ENCODE data around the gene POLE.

POLE gene

DNA sequence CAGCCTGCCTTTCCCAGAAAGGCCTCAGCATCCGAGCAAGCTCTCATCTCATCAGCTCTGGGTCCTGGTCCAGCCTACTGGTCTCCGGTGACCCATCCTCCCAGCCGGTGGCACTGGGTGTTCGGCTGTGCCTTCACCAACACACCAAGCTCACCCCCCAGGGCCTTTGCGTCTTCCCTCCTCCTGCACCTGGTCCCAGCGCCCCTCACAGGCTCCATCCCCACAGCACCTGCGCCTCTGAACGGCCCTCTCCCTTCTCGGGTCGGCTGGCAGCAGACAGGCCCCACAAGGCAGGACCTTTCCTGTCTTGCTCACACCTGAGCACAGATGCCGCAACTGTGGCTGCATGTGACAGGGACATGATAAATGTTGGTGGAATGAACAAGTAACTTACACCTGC is 55.5 kb downstream of the POLE start:
- DNase-seq: no peak

DNA sequence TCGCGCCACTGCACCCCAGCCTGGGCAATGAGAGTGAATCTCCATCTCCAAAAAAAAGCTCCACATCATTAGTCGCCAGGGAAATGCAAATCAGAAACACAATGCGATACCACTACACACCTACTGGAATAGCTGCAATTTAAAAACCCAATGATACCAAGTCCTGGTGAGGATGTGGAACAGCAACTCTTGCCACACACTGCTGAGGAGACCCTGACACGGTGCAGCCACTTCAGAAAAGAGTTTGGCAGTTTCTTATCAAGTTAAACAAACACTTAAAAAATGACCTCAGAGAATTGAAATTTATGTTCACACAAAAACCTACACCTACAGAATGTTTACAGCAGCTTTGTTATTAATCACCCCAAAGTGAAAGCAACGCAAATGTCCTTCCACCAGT is 56.5 kb downstream of the POLE start:
- no peak for DNase-seq

DNA sequence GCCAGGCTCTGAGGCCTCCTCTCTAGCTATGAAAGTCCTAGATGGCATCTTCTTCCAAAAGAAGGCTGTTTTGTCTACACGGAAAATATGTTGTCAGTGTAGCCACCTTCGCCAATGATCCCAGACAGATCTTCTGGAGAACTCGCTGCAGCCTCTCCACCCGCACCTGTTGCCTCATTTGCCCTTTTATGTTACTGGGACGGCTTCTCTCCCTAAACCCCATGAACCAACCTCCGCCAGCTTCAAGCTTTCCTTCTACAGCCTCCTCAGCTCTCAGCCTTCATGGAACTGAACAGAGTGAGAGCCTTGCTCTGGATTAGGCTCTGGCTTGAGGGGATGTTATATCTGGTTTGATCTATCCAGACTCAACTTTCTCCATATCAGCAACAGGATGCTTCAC is 57.8 kb downstream of the POLE start:
- DNase-seq: no peak

DNA sequence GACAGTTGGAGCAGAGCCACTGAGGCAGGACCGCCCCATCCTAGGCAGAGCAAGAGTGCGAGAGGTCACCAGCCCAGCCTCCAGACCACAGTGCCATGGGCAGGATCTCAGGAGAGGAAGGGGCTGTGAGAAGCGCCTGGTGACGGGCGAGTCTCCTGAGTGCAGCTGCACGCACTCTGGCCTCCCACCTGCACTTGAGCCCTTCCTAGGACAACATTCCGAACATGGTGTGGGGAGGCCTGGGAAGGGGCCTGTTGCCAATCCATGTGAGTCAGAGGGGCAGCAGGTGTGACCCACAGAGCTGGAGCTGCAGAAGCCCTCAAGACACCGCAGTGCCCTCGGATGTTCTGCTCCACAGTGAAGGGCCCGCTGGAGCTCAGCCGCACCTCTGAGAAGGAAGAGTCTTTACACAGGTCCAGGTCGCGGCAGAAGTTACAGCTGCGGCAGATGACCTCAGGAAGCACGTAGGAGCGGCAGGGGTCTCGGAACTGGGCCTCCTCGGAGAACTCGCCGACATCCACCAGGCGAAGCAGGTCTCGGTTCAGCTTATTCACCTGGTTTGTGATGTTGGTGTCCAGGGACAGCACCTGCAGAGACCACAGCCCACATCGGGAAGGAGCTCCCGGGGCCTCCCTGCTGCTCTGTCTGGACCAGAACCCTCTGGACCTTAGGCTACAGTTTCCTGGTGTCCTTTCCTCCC is 61.3 kb downstream of the POLE start:
- no peak for DNase-seq

DNA sequence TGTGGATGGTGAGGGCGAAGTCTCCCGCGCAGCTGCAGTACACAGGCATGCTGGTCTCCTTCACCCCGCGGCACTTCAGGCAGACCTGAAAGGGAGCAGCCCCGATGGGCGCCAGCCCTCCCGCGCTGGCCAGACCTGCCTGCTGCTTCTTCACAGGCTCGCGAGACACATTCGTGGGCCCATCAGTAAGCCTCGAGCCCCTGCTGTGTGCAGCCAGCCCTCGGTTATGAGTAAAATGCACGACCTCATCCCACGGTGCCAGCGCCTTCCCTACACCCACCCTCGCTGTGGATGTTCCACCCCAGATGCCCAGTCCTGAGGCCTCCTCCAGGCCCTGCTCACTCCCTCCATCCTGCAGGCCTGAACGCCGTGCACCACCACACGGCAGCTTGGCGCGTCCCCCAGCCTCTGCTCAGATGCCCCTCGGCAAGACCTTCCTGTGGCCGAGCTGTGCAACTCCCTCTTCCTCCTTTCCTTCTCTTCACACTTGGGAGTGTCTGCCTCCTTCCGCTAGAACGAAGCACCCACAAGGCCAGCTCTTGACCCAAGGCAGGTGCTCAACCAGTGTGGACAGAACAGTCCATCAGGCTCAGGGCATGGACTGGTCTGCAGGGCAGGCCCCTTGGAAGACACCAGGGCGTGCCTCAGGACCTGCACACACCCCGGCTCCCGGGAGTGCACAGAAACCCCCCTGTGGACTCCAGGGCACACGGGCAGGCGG is 62.1 kb downstream of the POLE start:
- no peak for DNase-seq

DNA sequence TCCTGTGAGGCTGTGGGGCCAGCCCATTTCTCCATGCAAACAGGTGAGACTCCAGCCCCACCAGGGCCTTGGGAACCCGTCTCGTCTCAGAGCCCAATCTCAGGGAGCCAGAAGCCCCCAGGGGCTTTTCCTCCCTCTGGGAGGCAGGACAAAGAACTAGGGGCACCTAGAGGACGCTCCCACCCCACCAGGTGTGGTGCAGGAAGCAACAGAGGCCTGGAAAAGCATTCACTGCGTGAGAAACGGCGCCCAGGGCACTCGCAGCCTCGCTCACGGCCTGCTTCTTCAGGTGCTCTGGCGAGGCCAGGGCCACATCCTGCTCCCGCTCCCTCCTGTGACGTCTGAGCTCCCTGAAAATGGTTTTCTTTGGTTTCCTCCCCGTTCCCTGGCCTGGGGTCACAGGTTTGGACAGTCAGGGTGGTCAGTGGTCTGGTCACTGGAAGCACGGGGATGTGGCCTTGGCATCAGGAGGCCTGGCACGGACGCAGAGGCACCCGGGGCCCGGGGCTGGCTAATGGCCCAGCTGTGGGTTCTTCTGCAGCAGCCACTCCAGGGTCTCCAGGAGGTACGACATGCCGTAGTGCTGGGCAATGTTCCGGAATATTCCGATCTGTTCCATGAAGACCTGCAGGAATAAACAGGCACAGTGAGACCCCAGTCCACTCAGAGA is 62.8 kb downstream of the POLE start:
- no peak for DNase-seq

DNA sequence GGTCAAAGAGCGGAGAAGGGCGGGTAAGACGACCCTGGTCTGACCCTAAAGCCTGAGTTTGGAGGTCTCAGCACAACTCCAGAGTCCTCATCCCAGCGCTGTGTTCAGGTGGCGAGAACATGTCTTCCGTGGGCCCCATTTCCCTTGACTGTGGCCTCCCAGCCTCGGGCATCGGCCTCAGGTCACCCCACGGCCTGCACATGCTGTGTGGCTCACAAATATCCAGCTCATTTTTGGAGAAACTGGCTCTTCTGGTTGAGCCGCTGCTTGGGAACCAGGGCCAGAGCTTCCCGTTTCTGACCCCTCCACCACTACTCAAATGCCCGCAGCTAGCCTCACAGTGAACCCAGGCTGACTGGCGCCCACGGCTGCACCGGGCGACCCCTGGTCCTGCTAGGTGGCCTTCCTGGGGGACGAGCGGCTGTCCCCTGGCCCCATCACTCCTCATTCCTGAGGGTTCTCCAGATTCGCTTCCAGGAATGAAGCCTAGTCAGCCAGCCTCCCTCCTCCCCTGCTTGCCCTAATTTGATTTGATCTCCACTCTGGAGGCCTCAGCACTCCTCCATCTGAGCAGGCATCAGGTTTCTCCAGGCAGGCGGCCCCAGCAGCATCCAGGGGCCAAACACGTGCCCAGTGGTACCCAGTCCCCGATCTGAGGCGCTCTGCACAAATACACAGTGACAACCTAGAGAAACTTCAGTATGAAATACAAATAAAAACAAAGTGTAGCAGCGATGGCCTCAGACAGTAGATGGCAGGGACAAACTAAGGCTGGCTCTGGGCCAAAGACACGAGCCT is 63.9 kb downstream of the POLE start:
- no peak for DNase-seq

DNA sequence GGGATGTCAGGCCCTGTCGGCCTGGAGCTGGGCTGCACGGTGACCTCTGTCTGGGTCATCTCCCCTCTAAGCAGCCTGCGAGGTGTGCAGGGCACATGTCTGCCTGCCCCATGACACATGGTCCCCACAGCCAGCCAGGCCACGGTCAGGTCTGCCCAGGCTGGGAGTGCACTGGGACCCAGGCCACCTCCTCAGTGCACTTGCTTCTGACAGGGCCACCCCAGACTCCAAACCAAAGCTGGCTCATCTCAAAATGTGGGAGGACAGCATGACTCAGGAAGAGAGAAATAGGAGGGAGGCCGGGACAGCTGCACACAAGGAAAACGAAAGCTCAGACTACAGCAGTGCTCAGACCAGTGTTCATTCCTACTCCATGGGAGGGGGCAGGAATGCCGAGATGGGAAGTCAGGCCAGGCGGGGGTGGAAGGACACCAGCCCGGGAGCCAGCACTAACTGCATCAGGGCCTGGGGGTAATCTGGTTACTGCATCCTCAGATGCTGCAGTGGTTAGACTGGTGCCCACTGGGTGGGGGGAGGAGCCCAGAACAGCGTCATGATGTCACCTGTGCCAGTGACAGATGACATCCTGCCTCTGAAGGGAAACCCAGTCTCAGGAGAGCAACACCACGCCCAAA is 64.6 kb downstream of the POLE start:
- DNase-seq: peak in 2 of 51 donors; percentile 7 to 49

- no peak for DNase-seq
Measured at GRCh38 chr12:132621657-132622435, 65.3 kb downstream of the POLE start.

- no peak for DNase-seq
Measured at GRCh38 chr12:132620899-132621656, 66.1 kb downstream of the POLE start.

GRCh38 chr12:132620113-132620898 is 66.8 kb downstream of the POLE start:
- DNase-seq: no peak

DNA sequence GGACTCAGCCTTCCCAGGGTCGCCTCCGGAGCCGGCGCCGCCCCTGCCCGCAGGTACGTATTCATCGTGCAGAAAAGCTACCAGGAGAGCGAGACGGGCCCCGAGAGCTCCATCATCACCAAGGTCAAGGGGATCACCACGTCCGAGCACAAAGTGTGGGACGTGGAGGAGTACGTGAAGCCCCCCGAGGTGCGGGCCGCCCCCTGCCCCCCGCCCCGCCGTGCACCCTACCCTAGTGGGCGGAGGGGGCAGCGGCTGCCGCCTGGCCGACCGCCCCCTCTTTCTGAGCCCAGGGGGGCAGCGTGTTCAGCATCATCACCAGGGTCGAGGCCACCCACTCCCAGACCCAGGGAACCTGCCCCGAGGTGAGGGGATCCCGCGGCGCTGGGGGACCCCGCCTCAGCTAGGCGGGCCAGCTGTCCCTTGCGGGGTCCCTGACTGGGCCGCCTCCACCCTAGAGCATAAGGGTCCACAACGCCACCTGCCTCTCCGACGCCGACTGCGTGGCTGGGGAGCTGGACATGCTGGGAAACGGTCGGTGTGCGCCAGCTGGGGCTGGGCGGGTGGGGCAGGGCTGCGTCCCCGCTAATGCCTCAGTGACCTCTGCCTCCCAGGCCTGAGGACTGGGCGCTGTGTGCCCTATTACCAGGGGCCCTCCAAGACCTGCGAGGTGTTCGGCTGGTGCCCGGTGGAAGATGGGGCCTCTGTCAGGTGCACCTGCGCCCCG is 67.6 kb downstream of the POLE start:
- no peak for DNase-seq

DNA sequence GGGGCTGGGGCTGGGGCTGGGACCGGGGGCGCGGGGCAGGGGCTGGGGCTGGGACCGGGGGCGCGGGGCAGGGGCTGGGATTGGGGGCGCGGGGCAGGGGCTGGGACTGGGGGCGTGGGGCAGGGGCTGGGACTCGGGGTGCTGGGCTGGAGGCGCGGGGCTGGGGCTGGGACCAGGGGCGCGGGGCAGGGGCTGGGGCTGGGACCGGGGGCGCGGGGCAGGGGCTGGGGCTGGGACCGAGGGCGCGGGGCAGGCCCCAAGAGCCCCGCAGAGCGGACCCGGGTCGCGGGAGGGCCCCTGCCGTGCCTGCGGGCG is 68.1 kb downstream of the POLE start:
- no peak for DNase-seq

DNA sequence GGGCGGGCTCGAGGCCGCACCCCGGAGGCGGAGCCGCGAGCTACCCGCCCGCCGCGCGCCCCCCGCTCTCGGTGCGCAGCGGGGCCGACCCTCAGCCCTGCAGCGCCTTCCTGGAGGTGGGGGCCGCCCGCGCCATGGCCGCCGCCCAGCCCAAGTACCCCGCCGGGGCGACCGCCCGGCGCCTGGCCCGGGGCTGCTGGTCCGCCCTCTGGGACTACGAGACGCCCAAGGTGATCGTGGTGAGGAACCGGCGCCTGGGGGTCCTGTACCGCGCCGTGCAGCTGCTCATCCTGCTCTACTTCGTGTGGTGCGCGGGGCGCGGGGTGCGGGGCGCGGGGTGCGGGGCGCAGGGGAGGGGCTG is 68.5 kb downstream of the POLE start, which contains the start of gene P2RX2:
TSS of gene P2RX2 (plus strand) at position 94 of the 361 bp plus-strand sequence. CDS start at position 135, 41 bp downstream.
- DNase-seq: no peak

GRCh38 chr12:132617822-132618682 is 69.1 kb downstream of the POLE start:
- no peak for DNase-seq

DNA sequence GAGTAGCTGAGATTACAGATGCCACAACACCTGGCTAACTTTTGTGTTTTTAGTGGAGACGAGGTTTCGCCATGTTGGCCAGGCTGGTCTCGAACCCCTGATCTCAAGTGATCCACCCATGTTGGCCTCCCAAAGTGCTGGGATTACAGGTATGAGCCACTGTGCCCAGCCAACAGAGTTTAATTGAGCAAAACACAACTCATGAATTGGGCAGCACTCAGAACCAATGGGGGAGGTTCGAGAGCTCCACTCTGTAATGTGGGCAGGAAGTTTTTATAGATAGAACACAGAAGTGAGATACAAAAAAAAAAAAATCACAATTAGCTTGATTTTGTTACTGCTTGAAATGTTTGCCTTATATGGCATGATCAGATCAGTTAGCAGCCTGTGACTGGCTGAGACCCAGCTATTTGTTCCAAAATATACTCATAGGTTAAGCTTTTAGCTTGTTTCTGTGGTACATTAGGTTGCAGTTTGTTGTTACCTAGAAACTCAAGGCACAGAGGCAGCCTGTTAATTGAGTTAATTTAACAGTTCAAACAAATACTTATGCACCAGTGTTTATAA is 69.9 kb downstream of the POLE start:
- no peak for DNase-seq

DNA sequence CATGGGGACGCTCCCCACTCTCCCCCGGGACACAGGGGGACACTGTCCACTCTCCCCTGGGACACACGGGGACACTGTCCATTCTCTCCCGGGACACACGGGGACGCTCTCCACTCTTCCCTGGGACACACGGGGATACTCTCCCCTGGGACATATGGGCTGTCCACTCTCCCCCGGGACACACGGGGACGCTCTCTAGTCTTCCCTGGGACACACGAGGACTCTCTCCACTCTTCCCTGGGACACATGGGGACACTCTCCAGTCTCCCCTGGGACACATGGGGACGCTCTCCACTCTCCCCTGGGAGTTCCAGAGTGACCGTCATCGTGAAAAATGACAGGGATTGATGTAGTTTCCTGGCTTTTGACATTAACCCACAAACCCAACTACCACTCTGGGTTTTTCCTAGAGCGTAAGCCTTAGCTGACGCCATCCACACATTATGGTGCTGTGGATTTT is 71.5 kb downstream of the POLE start:
- DNase-seq: no peak
